Neural cell (in vitro differentiated cells): ENCODE measurements around the gene RTL3.

Experiments
- EP300 ChIP-seq: fragments of 450-650 bp; conservative IDR thresholded peaks from 2 replicates; pipeline ENCODE4 v1.6.1; 2014; ENCODE audit warnings: antibody characterized with exemption, mild to moderate bottlenecking, moderate library complexity; ENCODE audit not compliant: poor library complexity, severe bottlenecking
- POLR2AphosphoS5 ChIP-seq: IDR thresholded peaks from 2 replicates; pipeline ENCODE4 v1.6.1; 2012
- RAD21 ChIP-seq: fragments of 450-650 bp; conservative IDR thresholded peaks from 2 replicates; pipeline ENCODE4 v1.6.1; 2014; ENCODE audit warnings: antibody characterized with exemption, mild to moderate bottlenecking, moderate library complexity
- TAF1 ChIP-seq: IDR thresholded peaks from 2 replicates; pipeline ENCODE4 v1.6.1; 2012; ENCODE audit warnings: low read depth
- TF ChIP-seq, protein P1 (sequence below): fragments of 450-650 bp; IDR thresholded peaks from 2 replicates; pipeline ENCODE4 v1.5.1; 2014; ENCODE audit warnings: antibody characterized with exemption, mild to moderate bottlenecking, moderate library complexity; ENCODE audit not compliant: poor library complexity, severe bottlenecking

DNA sequence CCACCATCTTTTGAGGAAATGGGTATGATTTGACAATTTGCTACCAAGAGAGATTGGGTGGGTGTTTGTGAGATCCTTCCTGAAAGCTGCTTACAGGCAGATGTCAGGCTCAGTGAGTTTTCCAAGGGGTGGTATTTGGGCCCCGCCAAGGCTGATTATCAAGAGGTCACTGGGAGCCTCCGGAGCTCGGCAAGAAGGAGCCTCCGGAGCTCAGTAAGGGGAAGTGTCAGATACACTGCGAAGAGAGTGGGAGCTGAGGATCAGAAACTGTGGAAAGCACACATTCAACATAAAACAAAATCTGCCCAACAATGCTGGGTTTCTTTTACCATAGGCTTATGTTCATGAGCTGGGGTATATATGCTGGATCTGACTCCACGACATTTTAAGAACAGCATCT, 714 bp downstream of the RTL3 start:
- TF ChIP-seq POLR2AphosphoS5 (no peak), TAF1 (no peak), EP300 (no peak), RAD21 (no peak)
- TF ChIP-seq, protein P1, sequence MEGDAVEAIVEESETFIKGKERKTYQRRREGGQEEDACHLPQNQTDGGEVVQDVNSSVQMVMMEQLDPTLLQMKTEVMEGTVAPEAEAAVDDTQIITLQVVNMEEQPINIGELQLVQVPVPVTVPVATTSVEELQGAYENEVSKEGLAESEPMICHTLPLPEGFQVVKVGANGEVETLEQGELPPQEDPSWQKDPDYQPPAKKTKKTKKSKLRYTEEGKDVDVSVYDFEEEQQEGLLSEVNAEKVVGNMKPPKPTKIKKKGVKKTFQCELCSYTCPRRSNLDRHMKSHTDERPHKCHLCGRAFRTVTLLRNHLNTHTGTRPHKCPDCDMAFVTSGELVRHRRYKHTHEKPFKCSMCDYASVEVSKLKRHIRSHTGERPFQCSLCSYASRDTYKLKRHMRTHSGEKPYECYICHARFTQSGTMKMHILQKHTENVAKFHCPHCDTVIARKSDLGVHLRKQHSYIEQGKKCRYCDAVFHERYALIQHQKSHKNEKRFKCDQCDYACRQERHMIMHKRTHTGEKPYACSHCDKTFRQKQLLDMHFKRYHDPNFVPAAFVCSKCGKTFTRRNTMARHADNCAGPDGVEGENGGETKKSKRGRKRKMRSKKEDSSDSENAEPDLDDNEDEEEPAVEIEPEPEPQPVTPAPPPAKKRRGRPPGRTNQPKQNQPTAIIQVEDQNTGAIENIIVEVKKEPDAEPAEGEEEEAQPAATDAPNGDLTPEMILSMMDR, result no peak
